ENCODE data around the gene MORC1.

Gene MORC1

DNA sequence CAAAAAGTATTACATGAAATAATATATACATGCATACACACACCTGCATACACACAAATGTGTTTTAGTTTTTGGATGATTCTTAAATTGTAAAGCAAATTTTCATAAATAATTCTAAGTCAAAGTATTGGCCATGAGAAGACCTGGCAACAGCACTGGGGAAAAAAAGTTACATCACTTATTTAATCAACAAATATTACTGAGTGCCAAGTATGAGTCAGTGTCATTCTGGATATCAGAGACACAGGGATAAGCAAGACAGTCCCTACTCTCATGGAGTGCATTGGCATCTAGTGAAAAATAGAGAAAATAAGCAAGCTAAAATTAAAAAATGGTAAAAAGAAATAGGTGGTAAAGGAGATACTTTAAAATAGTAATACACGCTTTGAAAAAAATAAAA, 134.9 kb downstream of the MORC1 start:
- ATAC-seq (ENCODE audit: insufficient read depth, low read depth) (no peak), DNase-seq (no peak)
- Histone ChIP-seq H3K4me1 (ENCODE audit: insufficient read depth, low read length) (no peaks in the 10 kb centered on the region), H4K20me1 (ENCODE audit: insufficient read depth, low read length) (no peaks in the 10 kb centered on the region), H3K4me2 (ENCODE audit: insufficient read depth, low read length) (no peak overlapping the region), H2AFZ (ENCODE audit: low read depth, low read length) (no peak overlapping the region), H3K9me3 (ENCODE audit: insufficient read depth, low read length, severe bottlenecking) (no peaks in the 10 kb centered on the region), H3K9ac (ENCODE audit: low read depth, low read length) (no peak overlapping the region), H3K4me3 (ENCODE audit: low read depth in 1 of 2, low read length in 2 of 2) (no peak overlapping the region), H3K27ac (ENCODE audit: low read length) (no peak overlapping the region), H3K36me3 (ENCODE audit: insufficient read depth, low read length) (no peaks in the 10 kb centered on the region), H3K27me3 (ENCODE audit: insufficient read depth, low read length, poor library complexity) (no peaks in the 10 kb centered on the region), H3K79me2 (ENCODE audit: insufficient read depth, low read length) (no peaks in the 10 kb centered on the region)
- no peak for TF ChIP-seq EZH2 (IDR thresholded peaks at IDR 0.05; ENCODE audit: borderline replicate concordance, low read depth, low read length, severe bottlenecking)
- TF ChIP-seq, protein P1, sequence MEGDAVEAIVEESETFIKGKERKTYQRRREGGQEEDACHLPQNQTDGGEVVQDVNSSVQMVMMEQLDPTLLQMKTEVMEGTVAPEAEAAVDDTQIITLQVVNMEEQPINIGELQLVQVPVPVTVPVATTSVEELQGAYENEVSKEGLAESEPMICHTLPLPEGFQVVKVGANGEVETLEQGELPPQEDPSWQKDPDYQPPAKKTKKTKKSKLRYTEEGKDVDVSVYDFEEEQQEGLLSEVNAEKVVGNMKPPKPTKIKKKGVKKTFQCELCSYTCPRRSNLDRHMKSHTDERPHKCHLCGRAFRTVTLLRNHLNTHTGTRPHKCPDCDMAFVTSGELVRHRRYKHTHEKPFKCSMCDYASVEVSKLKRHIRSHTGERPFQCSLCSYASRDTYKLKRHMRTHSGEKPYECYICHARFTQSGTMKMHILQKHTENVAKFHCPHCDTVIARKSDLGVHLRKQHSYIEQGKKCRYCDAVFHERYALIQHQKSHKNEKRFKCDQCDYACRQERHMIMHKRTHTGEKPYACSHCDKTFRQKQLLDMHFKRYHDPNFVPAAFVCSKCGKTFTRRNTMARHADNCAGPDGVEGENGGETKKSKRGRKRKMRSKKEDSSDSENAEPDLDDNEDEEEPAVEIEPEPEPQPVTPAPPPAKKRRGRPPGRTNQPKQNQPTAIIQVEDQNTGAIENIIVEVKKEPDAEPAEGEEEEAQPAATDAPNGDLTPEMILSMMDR (IDR thresholded peaks at IDR 0.05; ENCODE audit: borderline replicate concordance, extremely low read depth, low read length, poor library complexity, severe bottlenecking), result no peak

DNA sequence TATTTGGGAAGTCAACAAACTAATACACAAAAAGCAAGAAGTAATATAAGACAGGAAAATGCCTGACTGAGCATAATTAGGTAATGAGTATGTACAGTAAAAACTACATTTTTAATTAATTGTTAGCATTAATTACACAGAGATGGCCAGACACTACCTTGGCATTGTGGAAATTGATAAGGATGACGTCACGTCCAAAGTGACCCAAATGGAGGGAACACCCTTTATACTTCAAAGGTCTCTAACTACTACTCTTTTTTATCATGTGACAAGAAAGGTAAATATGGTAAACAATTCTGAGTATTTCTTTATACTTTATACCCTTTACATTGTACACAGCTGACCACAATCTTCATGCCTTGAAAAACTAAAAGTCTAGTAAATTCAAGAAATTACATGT, 141.9 kb downstream of the MORC1 start:
- ATAC-seq (ENCODE audit: insufficient read depth, low read depth) (no peak), DNase-seq (no peak)
- H3K79me2 ChIP-seq (ENCODE audit: insufficient read depth, low read length), result no peaks in the 10 kb centered on the region
- H3K9ac ChIP-seq (ENCODE audit: low read depth, low read length), result no peak overlapping the region
- no peak overlapping the region for H3K4me2 ChIP-seq (ENCODE audit: insufficient read depth, low read length)
- no peaks in the 10 kb centered on the region for H3K9me3 ChIP-seq (ENCODE audit: insufficient read depth, low read length, severe bottlenecking)
- no peaks in the 10 kb centered on the region for H3K36me3 ChIP-seq (ENCODE audit: insufficient read depth, low read length)
- no peak overlapping the region for H2AFZ ChIP-seq (ENCODE audit: low read depth, low read length)
- no peak overlapping the region for H3K27ac ChIP-seq (ENCODE audit: low read length)
- H3K4me3 ChIP-seq (ENCODE audit: low read depth in 1 of 2, low read length in 2 of 2), result no peak overlapping the region
- H3K4me1 ChIP-seq (ENCODE audit: insufficient read depth, low read length), result no peaks in the 10 kb centered on the region
- no peaks in the 10 kb centered on the region for H3K27me3 ChIP-seq (ENCODE audit: insufficient read depth, low read length, poor library complexity)
- no peaks in the 10 kb centered on the region for H4K20me1 ChIP-seq (ENCODE audit: insufficient read depth, low read length)
- TF ChIP-seq, protein P1 (IDR thresholded peaks at IDR 0.05; ENCODE audit: borderline replicate concordance, extremely low read depth, low read length, poor library complexity, severe bottlenecking), result no peak
- no peak for TF ChIP-seq EZH2 (IDR thresholded peaks at IDR 0.05; ENCODE audit: borderline replicate concordance, low read depth, low read length, severe bottlenecking)

DNA sequence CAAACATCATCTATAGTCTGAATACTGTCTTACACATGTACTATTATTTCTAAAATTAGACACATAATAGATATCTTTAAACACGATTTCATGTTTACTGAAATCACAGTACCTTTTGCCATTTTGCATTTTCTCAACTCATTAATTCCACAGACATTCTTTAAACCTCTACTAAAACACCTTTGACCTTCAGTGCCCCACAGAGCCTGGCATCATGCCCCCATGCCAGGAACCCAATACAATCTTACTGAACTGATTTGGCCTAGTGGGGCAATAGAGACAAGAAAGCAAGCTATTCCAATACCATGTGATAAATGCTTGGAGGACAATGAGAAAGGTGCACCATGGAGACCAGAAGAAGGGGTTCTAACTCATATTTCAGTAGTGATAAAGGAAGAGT, 144.9 kb downstream of the MORC1 start:
- no peak overlapping the region for H3K4me2 ChIP-seq (ENCODE audit: insufficient read depth, low read length)
- no peak for TF ChIP-seq EZH2 (IDR thresholded peaks at IDR 0.05; ENCODE audit: borderline replicate concordance, low read depth, low read length, severe bottlenecking)
- TF ChIP-seq, protein P1 (IDR thresholded peaks at IDR 0.05; ENCODE audit: borderline replicate concordance, extremely low read depth, low read length, poor library complexity, severe bottlenecking), result no peak

DNA sequence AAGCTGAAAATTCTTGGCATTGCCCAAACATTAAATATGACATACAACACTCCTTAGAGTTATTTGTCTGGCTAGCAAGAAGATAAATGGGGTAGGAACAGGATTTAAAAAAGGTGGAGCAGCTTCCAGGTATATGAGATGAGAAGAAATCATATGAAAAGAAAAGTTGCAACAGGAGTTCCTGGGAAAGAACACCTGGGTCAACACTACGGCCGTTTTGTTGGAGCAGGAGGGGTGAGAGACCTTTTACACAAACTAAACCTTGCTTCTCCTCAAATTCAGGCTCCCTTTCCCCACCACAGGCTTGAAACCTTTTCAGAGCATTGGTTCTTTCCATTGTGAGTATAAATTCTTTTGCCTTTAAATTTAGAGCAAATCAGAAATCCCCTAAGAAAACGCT, 145.5 kb downstream of the MORC1 start:
- Histone ChIP-seq H3K27me3 (ENCODE audit: insufficient read depth, low read length, poor library complexity) (no peaks in the 10 kb centered on the region), H3K4me1 (ENCODE audit: insufficient read depth, low read length) (no peaks in the 10 kb centered on the region), H3K9ac (ENCODE audit: low read depth, low read length) (no peak overlapping the region), H3K9me3 (ENCODE audit: insufficient read depth, low read length, severe bottlenecking) (no peaks in the 10 kb centered on the region), H3K36me3 (ENCODE audit: insufficient read depth, low read length) (no peaks in the 10 kb centered on the region), H3K79me2 (ENCODE audit: insufficient read depth, low read length) (no peaks in the 10 kb centered on the region), H3K27ac (ENCODE audit: low read length) (no peak overlapping the region), H4K20me1 (ENCODE audit: insufficient read depth, low read length) (no peaks in the 10 kb centered on the region), H3K4me2 (ENCODE audit: insufficient read depth, low read length) (no peak overlapping the region), H2AFZ (ENCODE audit: low read depth, low read length) (no peak overlapping the region), H3K4me3 (ENCODE audit: low read depth in 1 of 2, low read length in 2 of 2) (no peak overlapping the region)
- DNase-seq (no peak), ATAC-seq (ENCODE audit: insufficient read depth, low read depth) (no peak)
- no peak for TF ChIP-seq EZH2 (IDR thresholded peaks at IDR 0.05; ENCODE audit: borderline replicate concordance, low read depth, low read length, severe bottlenecking)
- TF ChIP-seq, protein P1 (IDR thresholded peaks at IDR 0.05; ENCODE audit: borderline replicate concordance, extremely low read depth, low read length, poor library complexity, severe bottlenecking), result no peak

More for the DNA sequence above, 144.9 kb downstream of the MORC1 start:
- H3K79me2 ChIP-seq (ENCODE audit: insufficient read depth, low read length), result no peaks in the 10 kb centered on the region
- H2AFZ ChIP-seq (ENCODE audit: low read depth, low read length), result no peak overlapping the region
- ATAC-seq (ENCODE audit: insufficient read depth, low read depth) (no peak), DNase-seq (no peak)
- no peaks in the 10 kb centered on the region for H3K9me3 ChIP-seq (ENCODE audit: insufficient read depth, low read length, severe bottlenecking)
- H3K36me3 ChIP-seq (ENCODE audit: insufficient read depth, low read length), result no peaks in the 10 kb centered on the region
- H3K9ac ChIP-seq (ENCODE audit: low read depth, low read length), result no peak overlapping the region
- H4K20me1 ChIP-seq (ENCODE audit: insufficient read depth, low read length), result no peaks in the 10 kb centered on the region
- no peak overlapping the region for H3K4me3 ChIP-seq (ENCODE audit: low read depth in 1 of 2, low read length in 2 of 2)
- no peaks in the 10 kb centered on the region for H3K4me1 ChIP-seq (ENCODE audit: insufficient read depth, low read length)
- no peak overlapping the region for H3K27ac ChIP-seq (ENCODE audit: low read length)
- no peaks in the 10 kb centered on the region for H3K27me3 ChIP-seq (ENCODE audit: insufficient read depth, low read length, poor library complexity)

All from DND-41 (cell line).